ENCODE measurements around the gene C2CD3. TPM values are rescaled to one million over a fixed set of nuclear protein-coding genes. Genes with fewer than 3 reads are reported as not detected.
A peak's percentile ranks its signal among the peaks of the same experiment; 100 is the strongest.

The C2CD3 gene
- total RNA-seq, 4 donors from 2014 or later, result 11.4 to 30.1 (median 25.3) TPM

- Histone ChIP-seq H3K9me3 (no peaks in the 10 kb centered on the region), H3K4me1 (peaks cover 0 to 25% (median 0%) of the 10 kb centered on the region in 3 donors), H3K36me3 (peaks cover 0 to 12% of the 10 kb centered on the region in 2 donors), H3K4me3 (peak within 1 kb of the TSS; percentile 33 to 65), H3K27me3 (no peaks in the 10 kb centered on the region), H3K27ac (peak within 1 kb of the TSS; percentile 36 to 94 (median 90))
- ATAC-seq, result peak; percentile 89
- TF ChIP-seq POLR2AphosphoS5 (IDR thresholded peaks at IDR 0.05) (no peak), EP300 (IDR thresholded peaks at IDR 0.05) (no peak)
- WGBS, 2 donors (ENCODE audit: low coverage in 1 of 2), result 4 to 5% methylated on average over 7 to 12 of the region's 43 CpGs
Observed at GRCh38 chr11:73982595-73982989, 188.2 kb downstream of the C2CD3 start, which contains the start of gene UCP2. Gene UCP2 (minus strand): TSS chr11:73982843. CDS start chr11:73978378, 4,465 bp downstream.

GRCh38 chr11:73981051-73981805 is 189.6 kb downstream of the C2CD3 start:
- no peak for ATAC-seq
- Histone ChIP-seq H3K27ac (peak overlapping the region in 3 of 4 donors; percentile 37 to 92 (median 88)), H3K27me3 (no peaks in the 10 kb centered on the region), H3K4me3 (peak overlapping the region in 1 of 2 donors; percentile 65), H3K36me3 (peaks cover 0 to 24% of the 10 kb centered on the region in 2 donors), H3K4me1 (peaks cover 0 to 25% (median 0%) of the 10 kb centered on the region in 3 donors), H3K9me3 (no peaks in the 10 kb centered on the region)
- 88 to 90% methylated on average over 8 to 10 of the region's 13 CpGs for WGBS, 2 donors (ENCODE audit: low coverage in 1 of 2)
- TF ChIP-seq POLR2A (IDR thresholded peaks at IDR 0.05) (no peak), EP300 (IDR thresholded peaks at IDR 0.05) (no peak), CTCF (IDR thresholded peaks at IDR 0.05) (no peak), POLR2AphosphoS5 (IDR thresholded peaks at IDR 0.05) (no peak)

GRCh38 chr11:73980001-73980961 is 190.5 kb downstream of the C2CD3 start:
- Histone ChIP-seq H3K4me1 (peaks cover 0 to 25% (median 0%) of the 10 kb centered on the region in 3 donors), H3K9me3 (no peaks in the 10 kb centered on the region), H3K27me3 (no peaks in the 10 kb centered on the region), H3K36me3 (peaks cover 0 to 33% of the 10 kb centered on the region in 2 donors), H3K27ac (peak overlapping the region in 2 of 4 donors; percentile 37 to 92), H3K4me3 (peak overlapping the region in 1 of 2 donors; percentile 14)
- no peak for TF ChIP-seq POLR2A (IDR thresholded peaks at IDR 0.05)
- no peak for TF ChIP-seq POLR2AphosphoS5 (IDR thresholded peaks at IDR 0.05)
- TF ChIP-seq CTCF (IDR thresholded peaks at IDR 0.05), result no peak
- no peak for ATAC-seq
- 75% methylated on average over 1 of the region's 6 CpGs; no CpG with 5 or more reads in 1 of the 2 donors for WGBS, 2 donors (ENCODE audit: low coverage in 1 of 2)

- H3K36me3 ChIP-seq, result peaks cover 0 to 37% of the 10 kb centered on the region in 2 donors
- no peak for ATAC-seq
- H3K4me1 ChIP-seq, result peaks cover 0 to 20% (median 3%) of the 10 kb centered on the region in 3 donors
- WGBS, 2 donors (ENCODE audit: low coverage in 1 of 2), result 83% methylated on average over 1 of the region's 3 CpGs; no CpG with 5 or more reads in 1 of the 2 donors
- H3K27ac ChIP-seq, result no peak overlapping the region
- no peak for TF ChIP-seq CTCF (IDR thresholded peaks at IDR 0.05)
- TF ChIP-seq EP300 (IDR thresholded peaks at IDR 0.05), result no peak
- TF ChIP-seq POLR2AphosphoS5 (IDR thresholded peaks at IDR 0.05), result no peak
- TF ChIP-seq POLR2A (IDR thresholded peaks at IDR 0.05), result no peak
- H3K4me3 ChIP-seq, result no peak overlapping the region
- H3K9me3 ChIP-seq, result no peaks in the 10 kb centered on the region
- no peaks in the 10 kb centered on the region for H3K27me3 ChIP-seq
Observed at GRCh38 chr11:73978576-73979086, 192.2 kb downstream of the C2CD3 start.

Data from gastroesophageal sphincter (tissue), 4 donors.